ENCODE data around the gene SIGLEC1. TPM values are rescaled to one million over a fixed set of nuclear protein-coding genes. Genes with fewer than 3 reads are reported as not detected.

SIGLEC1 gene
- total and polyA plus RNA-seq, 2 of the 4 experiments (the other 2 are of a cell fraction): not detected

DNA sequence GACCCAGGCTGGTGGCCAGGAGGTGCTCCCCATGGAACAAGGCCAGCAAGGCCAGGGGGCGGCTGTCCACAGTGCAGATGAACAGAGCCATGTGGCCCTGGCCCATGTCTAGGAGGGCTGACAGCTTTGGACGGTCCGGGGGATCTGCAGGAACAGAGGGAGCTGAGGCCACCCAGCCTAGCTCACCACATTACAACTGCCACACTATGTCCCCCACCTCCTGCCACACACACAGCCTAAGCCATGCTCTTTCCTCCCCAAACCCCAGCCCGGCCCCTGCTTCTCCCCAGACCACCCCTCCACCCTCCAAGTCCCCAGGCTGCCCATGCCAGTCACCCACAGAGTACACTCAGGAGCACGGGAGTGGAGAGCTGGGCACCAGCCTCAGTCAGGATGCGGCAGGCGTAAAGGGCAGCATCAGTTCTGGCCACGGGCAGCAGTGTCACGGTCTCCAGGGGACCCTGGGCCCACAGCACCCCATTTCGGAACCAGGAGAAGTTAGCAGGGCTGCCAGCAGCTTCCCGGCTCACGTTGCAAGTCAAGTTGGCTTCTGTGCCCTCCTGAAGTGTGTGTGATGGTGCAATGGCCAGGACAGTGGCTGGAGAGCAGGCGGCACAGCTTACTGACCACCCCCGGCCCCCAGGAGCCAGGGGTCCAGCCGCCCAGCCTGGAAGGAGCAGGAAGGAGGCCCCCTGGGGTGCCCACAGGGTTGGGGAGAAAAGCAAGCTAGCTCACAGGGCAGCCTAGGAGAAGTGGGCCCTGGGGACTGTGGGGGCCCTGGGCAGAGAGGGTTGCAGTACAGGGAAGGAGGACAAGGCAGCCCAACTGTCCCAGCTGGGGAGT, 15.4 kb downstream of the SIGLEC1 start (continued):
- no peak for TF ChIP-seq RCOR1 (IDR thresholded peaks at IDR 0.05; ENCODE audit: insufficient replicate concordance, low read length)

DNA sequence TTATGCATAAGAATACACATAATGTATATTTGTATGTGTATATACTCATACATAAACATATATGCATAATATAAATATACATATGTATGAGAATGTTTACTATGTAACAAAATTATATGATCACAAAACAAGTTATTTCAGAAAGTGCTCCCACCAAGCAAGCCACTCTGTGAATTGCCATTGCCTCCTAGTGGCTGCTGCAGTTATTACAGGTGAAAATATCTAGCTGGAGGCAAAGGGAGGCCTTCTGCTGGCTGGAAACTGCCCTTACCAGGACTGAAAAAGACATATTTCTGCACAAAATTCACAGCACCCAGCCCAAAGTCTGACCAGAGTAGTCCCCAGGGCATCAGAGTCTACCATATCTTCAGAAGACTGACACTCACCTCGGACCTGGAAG, 16.2 kb downstream of the SIGLEC1 start:
- ChIA-PET CTCF (interaction anchor here (0.6 to 1.4 kb wide), 2 partner anchors 44 to 133 kb away, joined by 3 to 4 read pairs; no protein-coding TSS in a partner anchor), POLR2A (ENCODE audit: unreplicated experiment) (no interaction called here)
- dilution Hi-C loops (cut with HindIII; ENCODE audit: low sequenced_read_pairs, unreplicated experiment): no loop called here

More for the DNA sequence above, 16.2 kb downstream of the SIGLEC1 start:
- Histone ChIP-seq H3K23ac (ENCODE audit: low read depth, low read length) (no peak overlapping the region), H4K20me1 (ENCODE audit: insufficient read depth, low read length) (no peaks in the 10 kb centered on the region), H2BK15ac (ENCODE audit: low read depth, low read length) (no peak overlapping the region), H3K27me3 (ENCODE audit: control insufficient read depth, insufficient read depth, low read length) (peaks cover 29% of the 10 kb centered on the region; the same call in 1 of the 2 replicates), H2BK5ac (ENCODE audit: low read depth, low read length, poor library complexity, severe bottlenecking) (no peak overlapping the region), H2AFZ (replicated peaks; ENCODE audit: low read length, poor library complexity) (no peak overlapping the region), H2AK5ac (ENCODE audit: low read depth, low read length) (no peak overlapping the region), H3K36me3 (ENCODE audit: control insufficient read depth, insufficient read depth, low read length) (no peaks in the 10 kb centered on the region), H4K91ac (ENCODE audit: insufficient read depth, low read depth, low read length) (no peak overlapping the region), H3K9me1 (ENCODE audit: insufficient read depth, low read length) (no peaks in the 10 kb centered on the region), H2BK20ac (ENCODE audit: low read depth, low read length) (no peak overlapping the region), H4K8ac (ENCODE audit: low read depth in 2 of 2, low read length in 2 of 2) (no peak overlapping the region), H3K4ac (ENCODE audit: low read depth, low read length) (no peak overlapping the region), H3K27ac (ENCODE audit: insufficient read depth, low read length) (no peak overlapping the region), H3K18ac (ENCODE audit: low read depth, low read length) (no peak overlapping the region), H2AK9ac (replicated peaks; ENCODE audit: low read depth, low read length, poor library complexity) (no peak overlapping the region), H2BK120ac (ENCODE audit: low read depth, low read length) (no peak overlapping the region), H3K79me1 (ENCODE audit: low read depth in 1 of 2, low read length in 2 of 2) (no peaks in the 10 kb centered on the region), H3K9ac (ENCODE audit: low read depth, low read length) (no peak overlapping the region), H3K4me1 (ENCODE audit: control insufficient read depth, insufficient read depth, low read length) (no peaks in the 10 kb centered on the region), H3K14ac (replicated peaks; ENCODE audit: low read depth, low read length) (no peak overlapping the region), H3K4me2 (ENCODE audit: low read depth, low read length) (no peak overlapping the region), H4K5ac (ENCODE audit: low read depth, low read length) (no peak overlapping the region), H3K56ac (ENCODE audit: extremely low read depth, insufficient read depth, low read length) (no peak overlapping the region), H3K4me3 (ENCODE audit: insufficient read depth, low read depth, low read length) (no peak overlapping the region), H3K9me3 (ENCODE audit: control insufficient read depth, insufficient read depth, low read length) (peaks cover 4% of the 10 kb centered on the region; the same call in 1 of the 2 replicates)
- TF ChIP-seq BHLHE40 (IDR thresholded peaks at IDR 0.05; ENCODE audit: low read depth, low read length) (no peak), NFE2L2 (IDR thresholded peaks at IDR 0.05; ENCODE audit: low read depth, low read length) (no peak), SMC3 (IDR thresholded peaks at IDR 0.05; ENCODE audit: low read depth, low read length) (0 out of 2 replicates have a peak, but pooled peaks have one; percentile 16)
- TF ChIP-seq, protein P1, sequence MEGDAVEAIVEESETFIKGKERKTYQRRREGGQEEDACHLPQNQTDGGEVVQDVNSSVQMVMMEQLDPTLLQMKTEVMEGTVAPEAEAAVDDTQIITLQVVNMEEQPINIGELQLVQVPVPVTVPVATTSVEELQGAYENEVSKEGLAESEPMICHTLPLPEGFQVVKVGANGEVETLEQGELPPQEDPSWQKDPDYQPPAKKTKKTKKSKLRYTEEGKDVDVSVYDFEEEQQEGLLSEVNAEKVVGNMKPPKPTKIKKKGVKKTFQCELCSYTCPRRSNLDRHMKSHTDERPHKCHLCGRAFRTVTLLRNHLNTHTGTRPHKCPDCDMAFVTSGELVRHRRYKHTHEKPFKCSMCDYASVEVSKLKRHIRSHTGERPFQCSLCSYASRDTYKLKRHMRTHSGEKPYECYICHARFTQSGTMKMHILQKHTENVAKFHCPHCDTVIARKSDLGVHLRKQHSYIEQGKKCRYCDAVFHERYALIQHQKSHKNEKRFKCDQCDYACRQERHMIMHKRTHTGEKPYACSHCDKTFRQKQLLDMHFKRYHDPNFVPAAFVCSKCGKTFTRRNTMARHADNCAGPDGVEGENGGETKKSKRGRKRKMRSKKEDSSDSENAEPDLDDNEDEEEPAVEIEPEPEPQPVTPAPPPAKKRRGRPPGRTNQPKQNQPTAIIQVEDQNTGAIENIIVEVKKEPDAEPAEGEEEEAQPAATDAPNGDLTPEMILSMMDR (conservative IDR thresholded peaks at IDR 0.05; ENCODE audit: low read depth, low read length): peak; percentile 38
- WGBS, 2 experiments (ENCODE audit: extremely low coverage in 2 of 2, insufficient read length in 1 of 2): no CpG with 5 or more reads among the region's 1 CpG
- DNase-seq (no peak), ATAC-seq (ENCODE audit: low read depth) (no peak)
- intact Hi-C loops (cut with micrococcal nuclease) (no loop called here), in situ Hi-C loops (cut with MboI; ENCODE audit: low sequenced_read_pairs) (no loop called here)
- BruUV-seq (replicated peaks): no TSS peak

Measured in IMR-90 (cell line).